Measurements from ENCODE around the gene RPS19.

DNA sequence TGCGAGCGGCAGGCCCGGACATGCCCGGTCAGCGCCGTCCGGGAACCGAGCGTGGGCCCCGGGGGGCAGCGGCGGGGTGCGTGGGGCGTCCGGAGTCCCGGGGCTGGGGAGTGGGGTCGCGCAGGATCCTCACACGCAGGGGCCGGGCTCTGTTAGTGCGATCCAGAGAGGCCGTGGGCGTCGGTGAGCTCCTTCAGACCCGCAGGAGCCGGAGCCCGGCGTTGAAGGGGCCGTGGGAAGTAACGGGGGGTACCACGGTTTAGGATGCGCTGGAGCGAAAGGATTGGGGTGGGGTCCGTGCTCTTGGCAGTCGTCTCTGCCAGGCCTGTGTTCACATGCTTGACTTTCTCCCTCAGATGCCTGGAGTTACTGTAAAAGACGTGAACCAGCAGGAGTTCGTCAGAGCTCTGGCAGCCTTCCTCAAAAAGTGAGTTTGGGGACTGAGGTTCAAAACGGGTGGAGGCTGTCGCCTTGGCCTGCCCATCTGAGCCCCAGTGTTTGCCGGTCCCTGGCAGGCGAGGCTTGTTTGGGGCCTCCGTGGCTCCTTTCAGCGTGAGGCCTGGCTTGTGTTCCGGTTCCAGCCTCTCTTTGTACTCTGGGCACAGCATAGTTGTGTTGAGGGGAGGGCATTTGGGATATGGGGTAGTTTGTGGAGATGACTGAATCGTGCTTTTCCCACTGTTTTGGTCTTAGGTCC, 512 bp downstream of the RPS19 start:
- TF ChIP-seq, protein P1, sequence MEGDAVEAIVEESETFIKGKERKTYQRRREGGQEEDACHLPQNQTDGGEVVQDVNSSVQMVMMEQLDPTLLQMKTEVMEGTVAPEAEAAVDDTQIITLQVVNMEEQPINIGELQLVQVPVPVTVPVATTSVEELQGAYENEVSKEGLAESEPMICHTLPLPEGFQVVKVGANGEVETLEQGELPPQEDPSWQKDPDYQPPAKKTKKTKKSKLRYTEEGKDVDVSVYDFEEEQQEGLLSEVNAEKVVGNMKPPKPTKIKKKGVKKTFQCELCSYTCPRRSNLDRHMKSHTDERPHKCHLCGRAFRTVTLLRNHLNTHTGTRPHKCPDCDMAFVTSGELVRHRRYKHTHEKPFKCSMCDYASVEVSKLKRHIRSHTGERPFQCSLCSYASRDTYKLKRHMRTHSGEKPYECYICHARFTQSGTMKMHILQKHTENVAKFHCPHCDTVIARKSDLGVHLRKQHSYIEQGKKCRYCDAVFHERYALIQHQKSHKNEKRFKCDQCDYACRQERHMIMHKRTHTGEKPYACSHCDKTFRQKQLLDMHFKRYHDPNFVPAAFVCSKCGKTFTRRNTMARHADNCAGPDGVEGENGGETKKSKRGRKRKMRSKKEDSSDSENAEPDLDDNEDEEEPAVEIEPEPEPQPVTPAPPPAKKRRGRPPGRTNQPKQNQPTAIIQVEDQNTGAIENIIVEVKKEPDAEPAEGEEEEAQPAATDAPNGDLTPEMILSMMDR (conservative IDR thresholded peaks at IDR 0.05; ENCODE audit: low read depth, low read length): no peak
- TF ChIP-seq EZH2 (IDR thresholded peaks at IDR 0.05; ENCODE audit: low read length, unreplicated experiment) (no peak), EZH2phosphoT487 (IDR thresholded peaks at IDR 0.05; ENCODE audit: borderline replicate concordance, low read length) (no peak)

Data from PC-3 (cell line).